Trophoblast cell (in vitro differentiated cells and primary cell): ENCODE results near the gene CLVS2.

Experiments
- DNase-seq, 2 donors: peaks; one replicate each; pipeline ENCODE4 v3.0.0-alpha.2; 2016
- H2AFZ ChIP-seq: 2 replicates; pipeline ENCODE4 v1.6.1; 2013; ENCODE audit warnings: low read length, moderate library complexity, mild to moderate bottlenecking; ENCODE audit not compliant: insufficient read depth, poor library complexity
- H2AK5ac ChIP-seq: 2 replicates; pipeline ENCODE4 v1.6.1; 2013; ENCODE audit warnings: mild to moderate bottlenecking, low read length
- H2BK120ac ChIP-seq: 2 replicates; pipeline ENCODE4 v1.6.1; 2013; ENCODE audit warnings: low read length, mild to moderate bottlenecking, moderate library complexity; ENCODE audit not compliant: insufficient read depth, poor library complexity
- H2BK12ac ChIP-seq: 2 replicates; pipeline ENCODE4 v1.6.1; 2013; ENCODE audit warnings: mild to moderate bottlenecking, low read length, moderate library complexity
- H2BK5ac ChIP-seq: 2 replicates; pipeline ENCODE4 v1.6.1; 2013; ENCODE audit warnings: low read length, low read depth, moderate library complexity, mild to moderate bottlenecking; ENCODE audit not compliant: poor library complexity
- H3K14ac ChIP-seq: 2 replicates; pipeline ENCODE4 v1.6.1; 2013; ENCODE audit warnings: mild to moderate bottlenecking, low read length
- H3K18ac ChIP-seq: 2 replicates; pipeline ENCODE4 v1.6.1; 2013; ENCODE audit warnings: mild to moderate bottlenecking, low read length
- H3K23ac ChIP-seq: 2 replicates; pipeline ENCODE4 v1.6.1; 2013; ENCODE audit warnings: low read length
- H3K27ac ChIP-seq: 2 replicates; pipeline ENCODE4 v1.5.1; 2013; ENCODE audit warnings: low read depth, mild to moderate bottlenecking, inconsistent platforms, low read length, moderate library complexity
- H3K27me3 ChIP-seq: 2 replicates; pipeline ENCODE4 v1.6.1; 2013; ENCODE audit warnings: inconsistent platforms, mild to moderate bottlenecking, low read length, moderate library complexity; ENCODE audit not compliant: insufficient read depth
- H3K36me3 ChIP-seq, 2 experiments: 1 replicate in 1 of 2; 2 replicates in 1 of 2; pipeline ENCODE4 v1.6.1; 2013; ENCODE audit warnings: low read length in 2 of 2, mild to moderate bottlenecking in 2 of 2, moderate library complexity in 1 of 2; ENCODE audit not compliant: insufficient read depth in 2 of 2, control insufficient read depth in 1 of 2
- H3K4ac ChIP-seq: 2 replicates; pipeline ENCODE4 v1.6.1; 2013; ENCODE audit warnings: low read depth, mild to moderate bottlenecking, low read length, moderate library complexity
- H3K4me1 ChIP-seq, 2 experiments: 1 replicate in 1 of 2; 2 replicates in 1 of 2; pipeline ENCODE4 v1.6.1; 2013; ENCODE audit warnings: low read length in 2 of 2, mild to moderate bottlenecking in 2 of 2, moderate library complexity in 1 of 2; ENCODE audit not compliant: insufficient read depth in 2 of 2, control insufficient read depth in 1 of 2
- H3K4me2 ChIP-seq: 2 replicates; pipeline ENCODE4 v1.6.1; 2013; ENCODE audit warnings: inconsistent platforms, mild to moderate bottlenecking, low read length, moderate library complexity
- H3K4me3 ChIP-seq: 2 replicates; pipeline ENCODE4 v1.5.1; 2013; ENCODE audit warnings: mild to moderate bottlenecking, low read depth, low read length, inconsistent platforms
- H3K79me1 ChIP-seq: one replicate; pipeline ENCODE4 v1.6.1; 2013; ENCODE audit warnings: low read length
- H3K79me2 ChIP-seq: 2 replicates; pipeline ENCODE4 v1.6.1; 2013; ENCODE audit warnings: low read length, mild to moderate bottlenecking; ENCODE audit not compliant: control insufficient read depth, insufficient read depth, poor library complexity
- H3K9ac ChIP-seq: 2 replicates; pipeline ENCODE4 v1.6.1; 2013; ENCODE audit warnings: mild to moderate bottlenecking, low read length
- H3K9me3 ChIP-seq: 2 replicates; pipeline ENCODE4 v1.6.1; 2013; ENCODE audit warnings: low read depth, mild to moderate bottlenecking, control low read depth, inconsistent platforms, low read length; ENCODE audit not compliant: insufficient read depth
- H4K12ac ChIP-seq: 2 replicates; pipeline ENCODE4 v1.6.1; 2013; ENCODE audit warnings: low read depth, mild to moderate bottlenecking, low read length, moderate library complexity
- H4K8ac ChIP-seq: 2 replicates; pipeline ENCODE4 v1.6.1; 2013; ENCODE audit warnings: low read depth, mild to moderate bottlenecking, low read length, moderate library complexity
- H4K91ac ChIP-seq: one replicate; pipeline ENCODE4 v1.6.1; 2013; ENCODE audit warnings: low read depth, mild to moderate bottlenecking, low read length, moderate library complexity
- WGBS: extraction: QIAGEN DNeasy Blood & Tissue Kit; methylation state at CpG from one replicate; pipeline ENCODE4 v1.1.7; 2013; ENCODE audit warnings: missing lambda C conversion rate; ENCODE audit not compliant: insufficient read length, insufficient coverage; ENCODE audit errors: extremely low coverage; 5-methylcytosine and 5-hydroxymethylcytosine counted together

CLVS2 gene

GRCh38 chr6:123117145-123117908, 121.3 kb downstream of the CLVS2 start:
- Histone ChIP-seq H3K9ac (no peak overlapping the region), H3K79me1 (no peaks in the 10 kb centered on the region), H3K27ac (no peak overlapping the region), H3K36me3 (no peaks in the 10 kb centered on the region), H3K23ac (no peak overlapping the region), H3K18ac (no peak overlapping the region), H3K4ac (no peak overlapping the region), H2AFZ (no peak overlapping the region), H3K27me3 (no peaks in the 10 kb centered on the region), H2AK5ac (no peak overlapping the region), H3K79me2 (no peaks in the 10 kb centered on the region), H4K8ac (no peak overlapping the region), H4K12ac (no peak overlapping the region), H3K14ac (no peak overlapping the region), H3K4me2 (no peak overlapping the region), H2BK5ac (no peak overlapping the region), H2BK12ac (no peak overlapping the region), H3K9me3 (no peaks in the 10 kb centered on the region), H3K4me1 (no peaks in the 10 kb centered on the region), H3K4me3 (no peak overlapping the region), H2BK120ac (no peak overlapping the region), H4K91ac (no peak overlapping the region)
- no peak for DNase-seq
- WGBS, result no CpG with 5 or more reads among the region's 2 CpGs

DNA sequence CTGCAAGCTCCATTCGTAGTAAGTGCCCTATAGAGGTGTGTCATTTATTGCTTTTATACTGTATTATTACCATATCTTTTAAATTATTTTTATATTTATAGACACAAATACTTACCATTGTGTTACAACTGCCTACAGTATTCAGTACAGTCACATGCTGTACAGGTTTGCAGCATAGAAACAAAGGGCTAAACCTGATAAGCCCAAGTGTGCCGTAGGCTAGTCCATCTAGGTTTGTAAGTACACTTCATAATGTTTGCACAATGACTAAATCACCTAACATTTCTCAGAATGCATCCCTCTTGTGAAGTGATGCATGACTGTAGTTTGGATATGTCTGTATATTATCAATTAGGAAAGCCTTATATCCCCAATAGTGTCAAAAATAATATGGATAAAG, 122.8 kb downstream of the CLVS2 start:
- Histone ChIP-seq H3K4me3 (no peak overlapping the region), H3K4ac (no peak overlapping the region), H2AK5ac (no peak overlapping the region), H3K9me3 (no peaks in the 10 kb centered on the region), H2BK120ac (no peak overlapping the region), H4K12ac (no peak overlapping the region), H3K36me3 (no peaks in the 10 kb centered on the region), H3K79me2 (no peaks in the 10 kb centered on the region), H3K18ac (no peak overlapping the region), H4K8ac (no peak overlapping the region), H3K27me3 (no peaks in the 10 kb centered on the region), H2BK5ac (no peak overlapping the region), H4K91ac (no peak overlapping the region), H3K4me1 (no peaks in the 10 kb centered on the region), H3K9ac (no peak overlapping the region), H3K79me1 (no peaks in the 10 kb centered on the region), H2BK12ac (no peak overlapping the region), H3K27ac (no peak overlapping the region), H3K23ac (no peak overlapping the region), H3K4me2 (no peak overlapping the region), H3K14ac (no peak overlapping the region), H2AFZ (no peak overlapping the region)
- no CpG with 5 or more reads among the region's 2 CpGs for WGBS
- DNase-seq, result peak in 1 of 2 donors; percentile 5
